Left lung (tissue), 10 donors: ENCODE data around the gene NCAPG2. TPM values are rescaled to one million over a fixed set of nuclear protein-coding genes. Genes with fewer than 3 reads are reported as not detected.

Source experiments
- ATAC-seq: fragments of 200-7000 bp; cut with Tn5 transposase; one replicate; pipeline ENCODE4 v1.9.1; 2020; ENCODE audit warnings: moderate library complexity
- DNase-seq, 4 donors: peaks; one replicate each; pipeline ENCODE4 v3.0.0-alpha.2; 2013 to 2020
- H3K27ac ChIP-seq, 2 donors: fragments of 200-600 bp; sonication (generic) in 1 of 2; one replicate each; pipeline versions ENCODE4 v1.5.0 to v1.8.0; 2020 to 2021
- H3K27me3 ChIP-seq, 2 donors: fragments of 200-600 bp; sonication (generic) in 1 of 2; one replicate each; pipeline versions ENCODE4 v1.5.0 to v1.8.0; 2020 to 2021
- H3K36me3 ChIP-seq, 2 donors: fragments of 200-600 bp; sonication (generic) in 1 of 2; one replicate each; pipeline versions ENCODE4 v1.5.0 to v1.8.0; 2020 to 2021
- H3K4me1 ChIP-seq, 2 donors: fragments of 200-600 bp; one replicate each; pipeline ENCODE4 v1.8.0; 2021
- H3K4me3 ChIP-seq, 2 donors: fragments of 200-600 bp; sonication (generic) in 1 of 2; one replicate each; pipeline versions ENCODE4 v1.5.0 to v1.8.0; 2020 to 2021; ENCODE audit warnings: mild to moderate bottlenecking in 1 of 2
- H3K9me3 ChIP-seq, 2 donors: fragments of 200-600 bp; sonication (generic) in 1 of 2; one replicate each; pipeline versions ENCODE4 v1.5.0 to v1.8.0; 2020 to 2021
- intact Hi-C, 2 donors: fragments of 100-400 bp; cut with DNase I; formaldehyde crosslinking; loops; one replicate each; pipeline versions ENCODE4 v1.11.2 to v1.14.2; 2022
- polyA plus RNA-seq, 6 donors: library from polyadenylated mRNA; unstranded; fragments of 120-200 nt; gene quantifications; one replicate each; pipeline ENCODE4 v1.2.1, GENCODE V29; 2013; ENCODE audit not compliant: insufficient read length in 6 of 6
- total RNA-seq, 2 donors: library from RNA; stranded (reverse); fragmentation: NEBNext Ultra II Directional; extraction: Animal tissue kit (Norgen Biotek cat#: 25700); gene quantifications; one replicate each; pipeline ENCODE4 v1.2.1, GENCODE V29; 2021
- TF ChIP-seq, protein P1 (sequence below), 2 donors: fragments of 200-600 bp; sonication (generic) in 1 of 2; IDR thresholded peaks; one replicate each; pipeline versions ENCODE4 v1.5.0 to v1.8.0; 2021; ENCODE audit warnings: antibody characterized with exemption in 2 of 2
- donor health status: DM: no; HTN: yes; CAD: no.
- donor health status: DM: no; HTN: no; CAD: no.

Gene NCAPG2
- total and polyA plus RNA-seq, 8 donors = 13.5 to 42.7 (median 24.6) TPM

- Histone ChIP-seq H3K4me3 (no peak overlapping the region), H3K27ac (no peak overlapping the region), H3K27me3 (no peaks in the 10 kb centered on the region), H3K36me3 (no peaks in the 10 kb centered on the region), H3K9me3 (no peaks in the 10 kb centered on the region), H3K4me1 (peaks cover 0 to 10% of the 10 kb centered on the region in 2 donors)
- DNase-seq (no peak), ATAC-seq (no peak)
- TF ChIP-seq, protein P1, sequence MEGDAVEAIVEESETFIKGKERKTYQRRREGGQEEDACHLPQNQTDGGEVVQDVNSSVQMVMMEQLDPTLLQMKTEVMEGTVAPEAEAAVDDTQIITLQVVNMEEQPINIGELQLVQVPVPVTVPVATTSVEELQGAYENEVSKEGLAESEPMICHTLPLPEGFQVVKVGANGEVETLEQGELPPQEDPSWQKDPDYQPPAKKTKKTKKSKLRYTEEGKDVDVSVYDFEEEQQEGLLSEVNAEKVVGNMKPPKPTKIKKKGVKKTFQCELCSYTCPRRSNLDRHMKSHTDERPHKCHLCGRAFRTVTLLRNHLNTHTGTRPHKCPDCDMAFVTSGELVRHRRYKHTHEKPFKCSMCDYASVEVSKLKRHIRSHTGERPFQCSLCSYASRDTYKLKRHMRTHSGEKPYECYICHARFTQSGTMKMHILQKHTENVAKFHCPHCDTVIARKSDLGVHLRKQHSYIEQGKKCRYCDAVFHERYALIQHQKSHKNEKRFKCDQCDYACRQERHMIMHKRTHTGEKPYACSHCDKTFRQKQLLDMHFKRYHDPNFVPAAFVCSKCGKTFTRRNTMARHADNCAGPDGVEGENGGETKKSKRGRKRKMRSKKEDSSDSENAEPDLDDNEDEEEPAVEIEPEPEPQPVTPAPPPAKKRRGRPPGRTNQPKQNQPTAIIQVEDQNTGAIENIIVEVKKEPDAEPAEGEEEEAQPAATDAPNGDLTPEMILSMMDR (IDR thresholded peaks at IDR 0.05) = no peak
- intact Hi-C loops = no loop called here
These were observed 21.7 kb upstream of the NCAPG2 start for GRCh38 chr7:158726277-158726807.

GRCh38 chr7:158725506-158725800, 20.8 kb upstream of the NCAPG2 start:
- no peak for DNase-seq
- Histone ChIP-seq H3K27me3 (no peaks in the 10 kb centered on the region), H3K36me3 (no peaks in the 10 kb centered on the region), H3K4me3 (no peak overlapping the region), H3K27ac (no peak overlapping the region), H3K9me3 (no peaks in the 10 kb centered on the region), H3K4me1 (peaks cover 0 to under 1% of the 10 kb centered on the region in 2 donors)
- ATAC-seq = no peak
- TF ChIP-seq, protein P1 (IDR thresholded peaks at IDR 0.05) = no peak
- intact Hi-C loops = no loop called here

GRCh38 chr7:158724658-158725505, 20.3 kb upstream of the NCAPG2 start:
- TF ChIP-seq, protein P1 (IDR thresholded peaks at IDR 0.05) = no peak
- DNase-seq (no peak), ATAC-seq (no peak)
- H3K4me1 ChIP-seq = no peaks in the 10 kb centered on the region
- no peak overlapping the region for H3K27ac ChIP-seq
- no peaks in the 10 kb centered on the region for H3K36me3 ChIP-seq
- H3K9me3 ChIP-seq = no peaks in the 10 kb centered on the region
- H3K4me3 ChIP-seq = no peak overlapping the region
- H3K27me3 ChIP-seq = no peaks in the 10 kb centered on the region
- intact Hi-C loops = no loop called here

GRCh38 chr7:158723714-158724385, 19.2 kb upstream of the NCAPG2 start:
- H3K27me3 ChIP-seq = no peaks in the 10 kb centered on the region
- intact Hi-C loops = no loop called here
- no peak for ATAC-seq
- no peak overlapping the region for H3K4me3 ChIP-seq
- H3K27ac ChIP-seq = no peak overlapping the region
- no peaks in the 10 kb centered on the region for H3K4me1 ChIP-seq
- no peaks in the 10 kb centered on the region for H3K9me3 ChIP-seq
- TF ChIP-seq, protein P1 (IDR thresholded peaks at IDR 0.05) = no peak
- no peaks in the 10 kb centered on the region for H3K36me3 ChIP-seq
- no peak for DNase-seq

DNA sequence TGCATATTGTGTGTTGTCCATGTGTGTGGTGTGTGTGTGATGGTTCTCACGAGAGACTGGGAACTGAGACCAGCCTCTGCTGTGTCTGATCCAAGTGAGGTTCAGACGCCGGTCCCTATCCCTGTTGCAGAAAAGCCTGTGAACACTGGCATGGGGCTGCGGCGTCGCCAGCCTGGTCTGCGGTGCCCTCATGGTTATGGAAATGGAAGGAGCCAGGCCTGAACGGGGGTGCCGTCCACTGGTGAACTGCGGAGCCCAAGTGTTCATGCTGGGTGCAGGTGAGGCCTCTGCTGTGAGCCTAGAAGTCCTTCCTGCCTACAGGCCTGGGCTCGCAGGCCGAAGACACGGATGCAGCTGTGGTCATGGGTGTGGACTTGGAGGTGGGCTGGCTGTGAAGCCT, 18.7 kb upstream of the NCAPG2 start:
- H3K9me3 ChIP-seq = no peaks in the 10 kb centered on the region
- H3K36me3 ChIP-seq = no peaks in the 10 kb centered on the region
- no peaks in the 10 kb centered on the region for H3K4me1 ChIP-seq
- TF ChIP-seq, protein P1 (IDR thresholded peaks at IDR 0.05) = no peak
- DNase-seq (no peak), ATAC-seq (no peak)
- intact Hi-C loops = no loop called here
- no peak overlapping the region for H3K27ac ChIP-seq
- H3K27me3 ChIP-seq = no peaks in the 10 kb centered on the region
- H3K4me3 ChIP-seq = no peak overlapping the region
